HL-60 (cell line): Measurements from ENCODE around the gene ABCC4.

Source experiments
- DNase-seq, 2 experiments: peaks; one replicate each; pipeline ENCODE4 v3.0.0-alpha.2; 2010 to 2020; ENCODE audit warnings: low read depth in 1 of 2, low spot score in 1 of 2
- H3K27ac ChIP-seq: fragments of 250-450 bp; sonication (Bioruptor Pico); replicated peaks from 2 replicates; pipeline ENCODE4 v1.5.1; 2020; ENCODE audit warnings: mild to moderate bottlenecking, moderate library complexity
- H3K27me3 ChIP-seq: fragments of 250-450 bp; sonication (Bioruptor Pico); 2 replicates; pipeline ENCODE4 v1.5.1; 2021; ENCODE audit warnings: mild to moderate bottlenecking, moderate library complexity; ENCODE audit not compliant: insufficient read depth, poor library complexity, severe bottlenecking
- H3K4me3 ChIP-seq: replicated peaks from 2 replicates; pipeline ENCODE4 v1.5.1; 2011; ENCODE audit warnings: mild to moderate bottlenecking, control low read depth, low read length; ENCODE audit not compliant: insufficient read depth
- GABPA ChIP-seq: IDR thresholded peaks from 2 replicates; pipeline ENCODE4 v1.6.1; 2012; ENCODE audit warnings: low read depth
- POLR2AphosphoS5 ChIP-seq: IDR thresholded peaks from 2 replicates; pipeline ENCODE4 v1.6.1; 2012; ENCODE audit warnings: low read depth
- SPI1 ChIP-seq: IDR thresholded peaks from 2 replicates; pipeline ENCODE4 v1.6.1; 2012; ENCODE audit warnings: low read depth, mild to moderate bottlenecking, borderline replicate concordance
- TF ChIP-seq, protein P1 (sequence below): IDR thresholded peaks from 2 replicates; pipeline ENCODE4 v1.6.1; 2012; ENCODE audit warnings: low read depth; ENCODE audit not compliant: insufficient replicate concordance
- TF ChIP-seq, protein P2 (sequence below): IDR thresholded peaks from one replicate; pipeline ENCODE4 v1.5.1; 2011; ENCODE audit warnings: low read length, control low read depth, inconsistent platforms; ENCODE audit not compliant: insufficient read depth

The ABCC4 gene

DNA sequence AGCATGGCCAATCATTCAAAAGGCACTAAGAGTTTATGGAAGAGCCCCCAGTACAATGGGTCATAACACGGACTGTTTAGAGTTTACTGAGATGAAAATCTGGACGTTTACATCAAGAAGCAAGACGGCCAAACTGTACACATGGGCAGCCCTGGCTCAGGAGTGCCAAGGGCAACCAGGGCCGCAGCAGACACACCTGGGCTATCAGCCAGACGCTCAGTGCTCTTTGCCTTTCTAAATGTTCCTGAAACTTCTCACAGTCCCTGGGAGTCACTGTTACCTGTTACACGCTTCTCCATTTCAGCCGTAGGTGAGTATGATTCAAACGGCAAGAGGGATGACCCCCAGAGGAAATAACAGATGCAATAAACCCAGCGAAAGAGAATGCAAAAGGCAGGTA, 64.5 kb downstream of the ABCC4 start:
- no peaks in the 10 kb centered on the region for H3K27me3 ChIP-seq
- no peak overlapping the region for H3K4me3 ChIP-seq
- no peak for DNase-seq
- no peak for TF ChIP-seq GABPA
- TF ChIP-seq SPI1: no peak
- TF ChIP-seq, protein P1, sequence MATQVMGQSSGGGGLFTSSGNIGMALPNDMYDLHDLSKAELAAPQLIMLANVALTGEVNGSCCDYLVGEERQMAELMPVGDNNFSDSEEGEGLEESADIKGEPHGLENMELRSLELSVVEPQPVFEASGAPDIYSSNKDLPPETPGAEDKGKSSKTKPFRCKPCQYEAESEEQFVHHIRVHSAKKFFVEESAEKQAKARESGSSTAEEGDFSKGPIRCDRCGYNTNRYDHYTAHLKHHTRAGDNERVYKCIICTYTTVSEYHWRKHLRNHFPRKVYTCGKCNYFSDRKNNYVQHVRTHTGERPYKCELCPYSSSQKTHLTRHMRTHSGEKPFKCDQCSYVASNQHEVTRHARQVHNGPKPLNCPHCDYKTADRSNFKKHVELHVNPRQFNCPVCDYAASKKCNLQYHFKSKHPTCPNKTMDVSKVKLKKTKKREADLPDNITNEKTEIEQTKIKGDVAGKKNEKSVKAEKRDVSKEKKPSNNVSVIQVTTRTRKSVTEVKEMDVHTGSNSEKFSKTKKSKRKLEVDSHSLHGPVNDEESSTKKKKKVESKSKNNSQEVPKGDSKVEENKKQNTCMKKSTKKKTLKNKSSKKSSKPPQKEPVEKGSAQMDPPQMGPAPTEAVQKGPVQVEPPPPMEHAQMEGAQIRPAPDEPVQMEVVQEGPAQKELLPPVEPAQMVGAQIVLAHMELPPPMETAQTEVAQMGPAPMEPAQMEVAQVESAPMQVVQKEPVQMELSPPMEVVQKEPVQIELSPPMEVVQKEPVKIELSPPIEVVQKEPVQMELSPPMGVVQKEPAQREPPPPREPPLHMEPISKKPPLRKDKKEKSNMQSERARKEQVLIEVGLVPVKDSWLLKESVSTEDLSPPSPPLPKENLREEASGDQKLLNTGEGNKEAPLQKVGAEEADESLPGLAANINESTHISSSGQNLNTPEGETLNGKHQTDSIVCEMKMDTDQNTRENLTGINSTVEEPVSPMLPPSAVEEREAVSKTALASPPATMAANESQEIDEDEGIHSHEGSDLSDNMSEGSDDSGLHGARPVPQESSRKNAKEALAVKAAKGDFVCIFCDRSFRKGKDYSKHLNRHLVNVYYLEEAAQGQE: no peak
- no peak overlapping the region for H3K27ac ChIP-seq

DNA sequence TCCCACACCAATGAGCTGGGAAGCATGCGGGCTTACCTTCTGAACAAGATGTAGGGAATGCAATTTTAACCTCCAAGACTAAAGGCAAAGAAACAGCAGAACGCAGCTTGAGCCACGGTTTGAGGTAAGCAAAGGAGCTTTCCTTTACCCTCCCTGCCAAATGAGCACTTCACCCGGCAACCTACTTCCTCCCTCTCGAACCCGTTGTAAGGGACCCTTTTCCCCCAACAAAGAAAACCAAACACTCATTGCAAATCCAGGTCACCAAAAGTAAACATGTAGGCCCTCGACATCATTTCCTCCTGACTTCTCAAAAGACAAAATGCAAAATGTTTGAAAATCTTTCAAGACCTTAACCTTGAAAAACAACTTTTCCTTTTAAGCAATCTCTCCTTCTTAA, 65.3 kb downstream of the ABCC4 start:
- no peak for DNase-seq
- no peaks in the 10 kb centered on the region for H3K27me3 ChIP-seq
- no peak overlapping the region for H3K4me3 ChIP-seq
- no peak for TF ChIP-seq GABPA
- TF ChIP-seq, protein P2, sequence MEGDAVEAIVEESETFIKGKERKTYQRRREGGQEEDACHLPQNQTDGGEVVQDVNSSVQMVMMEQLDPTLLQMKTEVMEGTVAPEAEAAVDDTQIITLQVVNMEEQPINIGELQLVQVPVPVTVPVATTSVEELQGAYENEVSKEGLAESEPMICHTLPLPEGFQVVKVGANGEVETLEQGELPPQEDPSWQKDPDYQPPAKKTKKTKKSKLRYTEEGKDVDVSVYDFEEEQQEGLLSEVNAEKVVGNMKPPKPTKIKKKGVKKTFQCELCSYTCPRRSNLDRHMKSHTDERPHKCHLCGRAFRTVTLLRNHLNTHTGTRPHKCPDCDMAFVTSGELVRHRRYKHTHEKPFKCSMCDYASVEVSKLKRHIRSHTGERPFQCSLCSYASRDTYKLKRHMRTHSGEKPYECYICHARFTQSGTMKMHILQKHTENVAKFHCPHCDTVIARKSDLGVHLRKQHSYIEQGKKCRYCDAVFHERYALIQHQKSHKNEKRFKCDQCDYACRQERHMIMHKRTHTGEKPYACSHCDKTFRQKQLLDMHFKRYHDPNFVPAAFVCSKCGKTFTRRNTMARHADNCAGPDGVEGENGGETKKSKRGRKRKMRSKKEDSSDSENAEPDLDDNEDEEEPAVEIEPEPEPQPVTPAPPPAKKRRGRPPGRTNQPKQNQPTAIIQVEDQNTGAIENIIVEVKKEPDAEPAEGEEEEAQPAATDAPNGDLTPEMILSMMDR: no peak
- TF ChIP-seq POLR2AphosphoS5: no peak
- TF ChIP-seq SPI1: no peak
- TF ChIP-seq, protein P1: no peak
- H3K27ac ChIP-seq: no peak overlapping the region

DNA sequence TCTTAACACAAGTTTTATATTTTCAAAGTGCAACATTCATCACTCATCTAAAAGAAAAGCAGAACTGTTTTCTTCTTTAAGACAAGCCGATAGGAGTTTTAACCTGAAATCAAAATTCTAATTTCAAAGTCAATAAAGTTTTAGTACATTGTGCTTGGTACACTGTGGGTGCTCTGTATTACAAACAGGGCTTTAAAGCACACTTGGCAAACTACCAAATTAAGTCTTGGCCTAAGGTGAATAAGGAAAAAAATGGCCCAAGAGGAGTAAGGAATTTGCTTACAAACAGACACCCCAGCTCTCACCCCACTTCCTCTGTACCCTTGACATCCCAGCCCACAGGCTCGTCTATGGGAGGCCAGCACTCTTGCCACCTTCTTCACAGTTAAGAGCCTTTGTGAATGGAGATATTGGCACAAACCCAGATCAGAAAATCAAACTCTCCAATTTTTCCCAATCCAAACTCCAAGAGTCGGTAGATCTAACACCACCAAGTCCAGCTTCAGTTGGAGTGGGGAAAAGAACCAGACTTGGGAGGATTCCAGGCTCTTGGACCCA, 66.0 kb downstream of the ABCC4 start:
- no peak overlapping the region for H3K27ac ChIP-seq
- no peak overlapping the region for H3K4me3 ChIP-seq
- no peak for DNase-seq
- TF ChIP-seq, protein P2: no peak
- TF ChIP-seq, protein P1: no peak
- TF ChIP-seq POLR2AphosphoS5 (no peak), GABPA (no peak), SPI1 (no peak)
- no peaks in the 10 kb centered on the region for H3K27me3 ChIP-seq

DNA sequence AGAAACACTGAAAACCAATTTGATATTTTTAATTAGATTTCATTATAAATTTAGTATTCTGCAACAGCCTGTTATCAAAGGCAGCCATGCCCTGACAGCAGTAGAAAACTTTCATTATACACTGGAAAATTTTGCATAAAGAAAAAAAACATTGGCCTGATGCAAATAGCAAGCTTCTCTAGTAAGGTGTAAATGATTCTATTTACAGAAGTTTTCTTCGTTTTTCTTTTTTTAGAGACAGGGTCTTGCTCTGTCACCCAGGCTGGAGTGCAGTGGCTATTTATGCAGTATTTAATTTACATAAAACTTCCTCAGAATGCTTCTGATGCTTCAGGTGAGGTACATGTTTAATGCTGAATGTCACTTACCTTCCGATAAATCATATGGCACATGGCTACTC, 67.0 kb downstream of the ABCC4 start:
- Histone ChIP-seq H3K4me3 (no peak overlapping the region), H3K27me3 (no peaks in the 10 kb centered on the region), H3K27ac (no peak overlapping the region)
- no peak for DNase-seq
- TF ChIP-seq GABPA: no peak
